ENCODE results near the gene REXO1. TPM values are rescaled to one million over a fixed set of nuclear protein-coding genes. Genes with fewer than 3 reads are reported as not detected.

Gene REXO1
- total RNA-seq, 1 experiment from 2014 or later: 52.2 TPM

DNA sequence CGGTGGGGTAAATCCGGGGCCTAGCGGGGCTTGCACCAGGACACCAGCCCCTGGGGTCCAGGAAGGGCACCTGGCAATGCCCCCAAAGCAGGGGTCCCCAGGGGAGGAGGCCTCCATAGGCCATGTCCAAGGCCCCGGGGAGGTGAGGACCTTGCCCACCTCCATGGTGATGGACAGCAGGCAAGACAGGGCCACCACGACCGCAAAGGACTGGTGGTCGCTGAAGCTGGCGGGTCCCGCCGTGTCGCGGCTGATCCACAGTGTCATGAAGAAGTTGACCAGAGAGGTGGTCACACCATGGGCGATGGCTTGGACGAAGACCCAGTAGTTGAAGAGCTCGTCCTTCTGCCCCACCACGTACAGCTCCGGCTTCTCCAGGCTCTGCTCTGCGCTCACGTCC, 63.0 kb downstream of the REXO1 start:
- TF ChIP-seq CBX3 (IDR thresholded peaks at IDR 0.05; ENCODE audit: low read depth) (no peak), YY1 (IDR thresholded peaks at IDR 0.05; ENCODE audit: extremely low read depth, insufficient replicate concordance, low read depth, low read length) (no peak), EZH2 (IDR thresholded peaks at IDR 0.05) (no peak), TCF7L2 (IDR thresholded peaks at IDR 0.05; ENCODE audit: borderline replicate concordance, extremely low read depth, insufficient read depth, insufficient read length) (no peak), SP1 (IDR thresholded peaks at IDR 0.05; ENCODE audit: low read depth) (no peak), FOSL1 (IDR thresholded peaks at IDR 0.05; ENCODE audit: low read depth) (no peak)
- TF ChIP-seq, protein P1, sequence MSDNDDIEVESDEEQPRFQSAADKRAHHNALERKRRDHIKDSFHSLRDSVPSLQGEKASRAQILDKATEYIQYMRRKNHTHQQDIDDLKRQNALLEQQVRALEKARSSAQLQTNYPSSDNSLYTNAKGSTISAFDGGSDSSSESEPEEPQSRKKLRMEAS (IDR thresholded peaks at IDR 0.05): no peak
- TF ChIP-seq, protein P2, sequence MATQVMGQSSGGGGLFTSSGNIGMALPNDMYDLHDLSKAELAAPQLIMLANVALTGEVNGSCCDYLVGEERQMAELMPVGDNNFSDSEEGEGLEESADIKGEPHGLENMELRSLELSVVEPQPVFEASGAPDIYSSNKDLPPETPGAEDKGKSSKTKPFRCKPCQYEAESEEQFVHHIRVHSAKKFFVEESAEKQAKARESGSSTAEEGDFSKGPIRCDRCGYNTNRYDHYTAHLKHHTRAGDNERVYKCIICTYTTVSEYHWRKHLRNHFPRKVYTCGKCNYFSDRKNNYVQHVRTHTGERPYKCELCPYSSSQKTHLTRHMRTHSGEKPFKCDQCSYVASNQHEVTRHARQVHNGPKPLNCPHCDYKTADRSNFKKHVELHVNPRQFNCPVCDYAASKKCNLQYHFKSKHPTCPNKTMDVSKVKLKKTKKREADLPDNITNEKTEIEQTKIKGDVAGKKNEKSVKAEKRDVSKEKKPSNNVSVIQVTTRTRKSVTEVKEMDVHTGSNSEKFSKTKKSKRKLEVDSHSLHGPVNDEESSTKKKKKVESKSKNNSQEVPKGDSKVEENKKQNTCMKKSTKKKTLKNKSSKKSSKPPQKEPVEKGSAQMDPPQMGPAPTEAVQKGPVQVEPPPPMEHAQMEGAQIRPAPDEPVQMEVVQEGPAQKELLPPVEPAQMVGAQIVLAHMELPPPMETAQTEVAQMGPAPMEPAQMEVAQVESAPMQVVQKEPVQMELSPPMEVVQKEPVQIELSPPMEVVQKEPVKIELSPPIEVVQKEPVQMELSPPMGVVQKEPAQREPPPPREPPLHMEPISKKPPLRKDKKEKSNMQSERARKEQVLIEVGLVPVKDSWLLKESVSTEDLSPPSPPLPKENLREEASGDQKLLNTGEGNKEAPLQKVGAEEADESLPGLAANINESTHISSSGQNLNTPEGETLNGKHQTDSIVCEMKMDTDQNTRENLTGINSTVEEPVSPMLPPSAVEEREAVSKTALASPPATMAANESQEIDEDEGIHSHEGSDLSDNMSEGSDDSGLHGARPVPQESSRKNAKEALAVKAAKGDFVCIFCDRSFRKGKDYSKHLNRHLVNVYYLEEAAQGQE (IDR thresholded peaks at IDR 0.05; ENCODE audit: low read depth): no peak
- RAD21 ChIA-PET (ENCODE audit: low non-redundant PET in 1 of 2, low total read pairs in 2 of 2, uncharacterized antibody in 2 of 2, unreplicated experiment in 2 of 2): no interaction called here
- Histone ChIP-seq H4K20me1 (ENCODE audit: insufficient read depth) (no peaks in the 10 kb centered on the region), H2AFZ (ENCODE audit: low read depth, low read length, poor library complexity, severe bottlenecking) (no peak overlapping the region), H3K36me3 (ENCODE audit: control insufficient read depth in 1 of 2, insufficient read depth in 2 of 2, low read length in 2 of 2) (no peaks in the 10 kb centered on the region), H3K79me2 (ENCODE audit: insufficient read depth, low read length) (no peaks in the 10 kb centered on the region), H3K9me3 (ENCODE audit: control insufficient read depth in 1 of 2, insufficient read depth in 1 of 2, low read depth in 1 of 2, low read length in 2 of 2) (peaks cover 0 to 12% of the 10 kb centered on the region in 2 experiments; a peak in 1 of 4 replicates), H3K4me3 (replicated peaks in 1 of 2; ENCODE audit: low read depth in 1 of 2, low read length in 2 of 2) (no peak overlapping the region), H3K27me3 (ENCODE audit: insufficient read depth, low read length) (no peaks in the 10 kb centered on the region), H3K9me2 (ENCODE audit: insufficient read depth) (no peaks in the 10 kb centered on the region), H3K27ac (ENCODE audit: low read depth, low read length) (no peak overlapping the region), H3K4me2 (ENCODE audit: low read length) (no peak overlapping the region), H3K4me1 (ENCODE audit: control insufficient read depth in 1 of 2, insufficient read depth in 2 of 2, low read length in 2 of 2) (no peaks in the 10 kb centered on the region; a peak in 1 of 4 replicates), H3K9ac (ENCODE audit: low read length) (no peak overlapping the region)
- CTCF ChIA-PET: no interaction called here
- BruUV-seq (replicated peaks): no TSS peak
- DNase-seq (ENCODE audit: low read depth, low spot score): no peak
- intact Hi-C loops (cut with micrococcal nuclease): no loop called here
- ATAC-seq: no peak
- POLR2A ChIA-PET: no interaction called here
